HG02623 (cell line): ENCODE data around the gene HACL1.

Experiments
- ATAC-seq: cut with Tn5 transposase; IDR thresholded peaks from one replicate; pipeline ENCODE4 v1.9.1; 2021; ENCODE audit warnings: moderate library complexity; ENCODE audit not compliant: unreplicated experiment

HACL1 gene

GRCh38 chr3:15601399-15602145 lies at the start of gene HACL1, which contains the start of gene BTD:
Gene HACL1 (minus strand): TSS chr3:15601569. CDS start chr3:15601463, 106 bp downstream.
Gene BTD (plus strand): TSS chr3:15601745. CDS start chr3:15635440, 33,695 bp downstream.
- peak; percentile 92 for ATAC-seq

GRCh38 chr3:15649858-15650257 lies 48.5 kb upstream of the HACL1 start:
- no peak for ATAC-seq

DNA sequence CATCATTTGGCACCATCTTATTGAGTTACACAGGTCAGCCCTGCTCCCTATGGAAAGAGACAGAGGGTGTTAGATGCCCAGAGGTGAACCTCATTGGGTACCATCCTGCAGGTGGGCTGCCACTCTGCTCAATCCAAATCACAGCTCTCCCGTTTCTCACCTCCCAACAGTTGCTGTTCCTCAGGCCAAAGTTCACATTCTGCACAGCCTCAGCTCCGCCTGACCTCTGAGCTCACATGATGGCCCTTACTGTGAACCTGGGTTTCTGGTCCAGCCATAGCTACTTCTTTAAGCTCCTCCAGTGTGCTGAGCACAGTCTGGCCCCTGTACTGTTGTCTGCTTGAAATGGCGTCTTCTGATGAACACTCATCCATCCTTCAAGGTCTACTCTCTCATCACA lies 48.0 kb upstream of the HACL1 start:
- no peak for ATAC-seq

DNA sequence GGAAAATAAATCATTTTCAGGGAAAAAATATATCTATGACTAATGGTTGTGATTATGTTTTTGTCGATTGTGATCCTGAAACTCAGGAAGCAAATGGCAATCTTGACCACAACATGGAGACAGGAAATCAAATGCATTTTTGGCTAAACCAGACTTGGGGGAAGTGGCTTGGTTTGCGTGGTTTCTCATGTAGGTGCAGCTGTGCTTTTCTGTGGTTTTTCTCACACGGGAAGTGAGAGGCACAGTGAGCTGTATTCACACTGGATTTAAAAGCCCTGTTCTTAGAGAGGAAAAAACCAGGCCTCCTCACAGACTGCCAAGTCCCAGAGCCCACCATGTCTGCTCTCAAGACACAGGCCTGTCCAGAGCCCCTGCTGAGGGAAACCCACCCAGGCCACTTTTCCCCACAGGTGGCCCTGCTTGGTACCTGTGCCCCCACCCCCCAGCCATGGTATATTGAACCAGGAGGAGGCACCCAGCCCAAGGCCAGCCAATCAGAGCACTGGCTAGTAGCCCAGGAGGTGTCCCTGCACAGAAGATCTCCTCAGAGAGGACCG lies 46.3 kb upstream of the HACL1 start:
- peak; percentile 87 for ATAC-seq

- ATAC-seq: no peak
These were observed 45.6 kb upstream of the HACL1 start for GRCh38 chr3:15646851-15647511.

- no peak for ATAC-seq
These were observed 44.6 kb upstream of the HACL1 start for GRCh38 chr3:15645740-15646501.

DNA sequence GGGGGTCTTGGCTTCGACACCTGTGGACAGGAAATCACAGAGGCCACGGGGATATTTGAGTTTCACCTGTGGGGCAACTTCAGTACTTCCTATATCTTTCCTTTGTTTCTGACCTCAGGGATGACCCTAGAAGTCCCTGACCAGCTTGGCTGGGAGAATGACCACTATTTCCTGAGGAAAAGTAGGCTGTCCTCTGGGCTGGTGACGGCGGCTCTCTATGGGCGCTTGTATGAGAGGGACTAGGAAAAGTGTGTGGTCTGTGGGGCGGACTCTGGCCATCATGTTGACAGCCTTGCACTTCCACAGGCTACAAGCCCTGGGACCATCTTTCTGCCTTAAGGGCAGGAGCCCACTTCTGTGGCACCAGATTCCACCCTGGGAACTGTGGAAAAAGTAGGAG lies 43.9 kb upstream of the HACL1 start:
- ATAC-seq: no peak

GRCh38 chr3:15638891-15639262 lies 37.5 kb upstream of the HACL1 start:
- ATAC-seq: peak; percentile 40

DNA sequence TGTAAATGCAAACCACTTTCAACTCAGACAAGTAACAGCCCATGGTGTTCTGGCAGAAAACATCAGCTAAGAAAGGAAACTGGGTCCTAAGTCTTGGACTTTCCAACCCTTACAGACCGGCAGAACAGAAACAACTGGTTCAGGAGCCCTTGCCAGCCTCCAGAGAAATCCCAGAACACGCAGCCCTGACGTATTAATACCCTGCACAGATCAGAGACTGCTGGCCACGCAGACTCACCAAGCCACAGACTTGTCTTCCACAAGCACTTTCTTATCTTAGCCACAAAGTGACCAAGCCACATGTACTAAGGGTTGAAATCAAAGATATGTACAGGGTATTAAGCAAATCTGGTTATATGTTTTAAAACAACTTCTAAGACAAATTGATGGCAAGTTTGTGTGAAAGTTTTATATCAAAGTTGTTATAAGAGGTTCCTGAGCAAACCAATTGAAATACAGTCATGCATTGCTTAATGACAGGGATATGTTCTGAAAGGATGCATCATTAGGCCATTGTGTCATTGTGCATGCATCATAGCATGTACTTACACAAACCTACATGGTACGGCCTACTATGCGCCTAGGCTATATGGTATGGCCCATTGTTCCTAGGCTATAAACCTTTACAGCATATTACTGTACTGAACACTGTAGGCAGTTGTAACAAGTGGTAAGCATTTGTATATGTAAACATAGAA lies 37.0 kb upstream of the HACL1 start:
- ATAC-seq: no peak

GRCh38 chr3:15637131-15637951 lies 36.0 kb upstream of the HACL1 start:
- no peak for ATAC-seq

DNA sequence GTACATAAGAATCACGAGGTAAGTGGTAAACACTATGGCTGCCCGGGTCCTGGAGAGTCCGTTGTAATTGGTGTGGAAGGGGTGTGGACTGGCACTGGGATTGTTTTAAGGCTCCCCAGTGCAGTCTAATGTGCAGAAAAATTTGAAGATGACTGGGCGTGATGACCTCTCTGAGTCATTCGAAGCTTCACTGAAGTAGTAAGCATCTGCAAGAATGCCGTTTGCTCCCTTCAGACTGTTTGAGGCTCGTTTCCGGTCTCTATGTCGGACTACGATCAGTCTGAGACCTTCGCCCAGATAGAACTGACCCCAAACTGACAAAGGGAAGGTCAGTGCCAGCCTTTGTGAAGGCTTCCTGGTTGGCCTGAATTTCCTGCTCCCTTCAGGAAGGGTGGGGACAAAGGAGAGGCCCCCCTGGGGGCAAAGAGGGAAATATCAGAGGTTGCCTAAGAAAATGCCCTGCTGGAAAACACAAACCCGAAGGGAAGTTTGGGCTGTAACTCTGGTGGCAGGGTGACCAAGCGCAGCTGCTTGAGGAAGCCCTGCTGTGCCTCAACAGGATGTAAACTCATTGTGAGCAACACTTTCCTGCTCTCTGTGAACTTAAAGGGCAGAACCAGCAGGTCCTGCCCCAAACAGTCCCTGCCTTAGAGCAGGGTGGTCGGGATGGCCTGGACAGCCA lies 34.8 kb upstream of the HACL1 start:
- ATAC-seq: no peak

DNA sequence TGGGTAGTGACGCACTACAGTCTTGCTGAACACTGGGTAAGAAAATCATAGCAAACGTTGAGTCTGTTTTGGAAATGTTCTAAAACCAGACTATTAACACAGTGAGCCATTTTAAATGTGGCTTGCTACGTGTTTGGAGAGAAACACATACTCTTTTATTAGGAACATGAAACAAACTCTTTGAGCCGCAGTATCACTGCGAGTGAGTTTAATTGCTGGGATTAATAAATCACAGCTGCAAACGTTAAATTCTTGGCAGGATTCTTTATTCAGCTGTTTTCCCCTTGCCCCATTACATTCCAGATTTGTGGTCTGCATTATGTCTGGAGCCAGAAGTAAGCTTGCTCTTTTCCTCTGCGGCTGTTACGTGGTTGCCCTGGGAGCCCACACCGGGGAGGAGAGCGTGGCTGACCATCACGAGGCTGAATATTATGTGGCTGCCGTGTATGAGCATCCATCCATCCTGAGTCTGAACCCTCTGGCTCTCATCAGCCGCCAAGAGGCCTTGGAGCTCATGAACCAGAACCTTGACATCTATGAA lies 33.8 kb upstream of the HACL1 start:
- ATAC-seq: no peak

- ATAC-seq: no peak
These were observed 33.3 kb upstream of the HACL1 start for GRCh38 chr3:15634671-15635070.

DNA sequence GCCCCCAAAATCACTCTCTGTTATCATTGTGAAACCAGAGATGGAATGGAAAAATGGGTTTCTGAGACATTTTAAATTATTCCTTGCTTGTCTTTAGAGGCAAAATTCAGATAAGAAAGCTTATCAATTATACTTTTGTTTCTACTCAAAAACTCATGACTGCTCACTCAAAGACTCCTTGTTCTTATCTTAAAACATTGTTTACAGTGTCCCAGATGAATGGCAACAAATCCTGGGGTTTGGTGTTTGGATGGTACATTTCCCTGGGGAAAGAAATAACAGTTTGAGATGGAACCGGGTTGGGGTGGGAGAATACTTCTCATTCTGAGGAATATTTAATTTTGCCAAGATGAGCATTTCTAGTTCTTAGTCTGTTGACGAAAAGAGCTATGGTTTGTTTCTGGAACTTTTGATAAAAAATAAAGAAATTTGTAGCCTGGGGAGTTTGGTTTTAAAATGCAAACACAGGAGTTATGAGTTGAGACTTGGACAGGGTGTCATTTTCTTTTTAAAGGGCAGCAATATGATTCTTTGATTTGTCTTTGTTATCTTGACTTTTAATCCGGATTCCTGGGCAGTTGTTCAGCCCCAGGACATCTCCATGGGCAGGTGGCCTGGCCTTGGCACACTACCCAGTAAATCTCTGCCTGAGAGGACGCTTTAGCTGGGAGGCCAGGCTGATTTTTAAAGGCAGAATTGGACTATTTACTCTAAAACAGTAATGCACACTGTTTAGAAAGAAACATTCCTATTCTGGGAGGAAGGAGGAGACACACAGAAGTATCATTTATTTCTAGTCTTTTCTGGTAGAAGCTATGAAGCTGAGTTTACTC lies 32.6 kb upstream of the HACL1 start:
- no peak for ATAC-seq

DNA sequence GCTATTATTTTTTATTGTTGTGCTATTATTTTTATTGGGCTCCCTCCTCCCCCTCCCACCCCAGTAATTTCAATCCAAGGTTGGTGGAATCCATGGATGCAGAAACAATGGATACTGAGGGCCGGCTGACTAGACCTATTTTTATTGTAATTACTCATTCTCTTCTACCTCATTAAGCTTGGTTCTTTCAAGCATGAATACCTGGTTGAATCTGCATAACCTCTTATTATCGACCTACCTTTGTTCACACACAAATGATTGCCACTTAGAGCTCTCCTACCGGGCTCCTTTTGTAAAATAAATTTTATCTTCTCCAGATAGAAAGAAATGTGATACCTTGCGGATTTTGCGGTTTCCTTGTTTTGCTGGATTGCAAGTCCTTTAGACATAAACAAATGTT lies 31.8 kb upstream of the HACL1 start:
- ATAC-seq: no peak

- no peak for ATAC-seq
These were observed 30.8 kb upstream of the HACL1 start for GRCh38 chr3:15632212-15632580.

- ATAC-seq: no peak
These were observed 30.2 kb upstream of the HACL1 start for GRCh38 chr3:15631426-15632211.
